ENCODE results near the gene PDE7B.

The PDE7B gene

GRCh38 chr6:135851442-135852271 lies at the start of gene PDE7B:
TSS of gene PDE7B (plus strand) at chr6:135851701.
- in situ Hi-C loops (cut with MboI; ENCODE audit: low sequenced_read_pairs) = no loop called here

DNA sequence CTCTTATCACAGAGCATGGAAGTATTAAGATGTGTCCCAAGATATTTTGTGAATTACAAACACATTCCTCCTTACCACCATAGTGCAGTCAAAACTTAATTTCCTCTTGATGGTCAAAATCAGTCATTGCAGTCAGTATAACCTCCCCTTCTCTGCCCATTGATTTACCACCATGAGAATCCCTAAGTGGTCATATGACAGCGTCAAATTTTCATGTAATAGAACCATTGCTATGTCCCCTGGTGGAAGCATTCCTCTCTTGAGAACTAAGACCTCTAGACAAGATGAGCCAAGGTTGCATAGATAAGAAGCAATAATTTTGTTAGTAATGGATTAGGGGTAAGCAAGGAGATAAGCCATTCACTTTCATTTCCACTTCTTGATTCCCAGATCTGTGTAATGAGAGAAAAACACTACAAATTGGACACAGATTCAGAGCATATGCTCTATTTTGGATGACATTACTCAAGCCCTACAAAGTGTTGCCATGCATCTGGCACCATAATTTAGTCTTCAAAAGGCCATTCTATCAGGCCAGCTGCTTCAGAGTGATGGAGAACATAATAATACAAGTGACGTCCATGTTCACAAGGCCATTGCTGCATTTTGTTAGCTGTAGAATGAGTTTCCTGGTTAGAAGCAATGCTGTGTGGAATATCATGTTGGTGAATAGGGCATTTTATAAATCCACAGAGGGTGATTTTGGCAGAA lies 49.6 kb upstream of the PDE7B start:
- in situ Hi-C loops (cut with MboI; ENCODE audit: low sequenced_read_pairs) = no loop called here

DNA sequence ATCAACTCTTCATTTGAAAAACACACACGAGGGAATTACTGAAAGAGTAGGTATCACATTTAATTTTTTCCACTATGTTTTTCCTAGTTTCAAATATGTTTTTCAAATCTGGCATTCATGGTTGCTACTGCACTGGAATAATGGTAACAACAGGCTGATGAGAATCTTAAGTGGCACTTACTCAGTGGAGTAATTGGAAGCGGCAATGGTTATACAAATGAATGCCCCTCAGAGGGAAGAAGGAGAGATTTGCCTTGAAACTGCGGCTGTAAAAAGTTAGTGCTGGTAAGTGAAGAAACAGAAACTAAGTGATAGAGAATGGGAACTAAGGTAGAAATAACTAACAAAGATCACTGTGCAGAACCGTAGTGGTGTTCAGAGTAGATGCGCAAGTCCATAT lies 41.0 kb upstream of the PDE7B start:
- in situ Hi-C loops (cut with MboI; ENCODE audit: low sequenced_read_pairs) = no loop called here

- in situ Hi-C loops (cut with MboI; ENCODE audit: low sequenced_read_pairs) = no loop called here
Observed at GRCh38 chr6:135811170-135811569, 40.3 kb upstream of the PDE7B start.

DNA sequence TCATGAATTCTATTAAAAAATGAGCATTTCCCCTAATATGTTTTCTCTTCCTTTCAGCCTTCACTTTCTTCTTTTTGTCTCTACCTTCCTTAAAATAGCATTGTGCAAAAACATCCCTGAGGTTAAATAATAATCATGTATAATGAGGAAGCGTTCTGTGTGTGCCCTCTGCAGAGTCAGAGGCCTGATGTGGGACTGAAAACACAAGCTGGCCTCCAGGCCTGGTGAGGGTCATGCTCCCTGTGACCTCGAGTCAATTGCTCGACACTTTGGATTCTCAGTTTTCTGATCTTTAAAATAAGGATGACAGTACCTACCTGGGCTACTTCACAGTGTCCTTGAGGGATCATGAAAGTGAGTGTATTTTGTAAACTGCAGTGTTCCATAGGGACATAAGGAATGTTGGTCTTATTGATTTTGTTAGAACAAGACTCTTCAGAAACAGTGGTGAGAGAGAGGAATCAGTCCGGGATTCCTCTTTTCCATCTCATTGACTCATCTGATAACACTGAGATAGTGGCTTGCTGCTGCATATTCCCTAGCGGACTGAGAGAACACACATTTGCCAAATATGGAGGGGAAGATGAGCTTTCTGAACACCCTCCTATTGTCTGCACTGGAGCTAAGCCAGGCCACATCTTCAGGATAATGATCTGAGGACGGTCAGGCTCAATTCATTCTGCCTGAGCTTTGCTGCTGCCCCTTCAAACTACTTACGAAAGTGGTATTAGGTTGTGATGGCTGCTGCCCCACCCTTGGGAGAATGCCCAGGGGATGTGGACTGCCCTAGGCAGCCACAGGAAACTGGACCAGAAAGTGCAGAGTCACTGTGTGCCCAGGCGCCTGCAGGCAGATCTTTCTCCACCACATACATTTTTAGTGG lies 39.6 kb upstream of the PDE7B start:
- in situ Hi-C loops (cut with MboI; ENCODE audit: low sequenced_read_pairs) = no loop called here

GRCh38 chr6:135813401-135813800 lies 38.1 kb upstream of the PDE7B start:
- in situ Hi-C loops (cut with MboI; ENCODE audit: low sequenced_read_pairs) = no loop called here

- in situ Hi-C loops (cut with MboI; ENCODE audit: low sequenced_read_pairs) = no loop called here
Observed at GRCh38 chr6:135814043-135814442, 37.5 kb upstream of the PDE7B start.

- in situ Hi-C loops (cut with MboI; ENCODE audit: low sequenced_read_pairs) = no loop called here
Observed at GRCh38 chr6:135815216-135815615, 36.3 kb upstream of the PDE7B start.

DNA sequence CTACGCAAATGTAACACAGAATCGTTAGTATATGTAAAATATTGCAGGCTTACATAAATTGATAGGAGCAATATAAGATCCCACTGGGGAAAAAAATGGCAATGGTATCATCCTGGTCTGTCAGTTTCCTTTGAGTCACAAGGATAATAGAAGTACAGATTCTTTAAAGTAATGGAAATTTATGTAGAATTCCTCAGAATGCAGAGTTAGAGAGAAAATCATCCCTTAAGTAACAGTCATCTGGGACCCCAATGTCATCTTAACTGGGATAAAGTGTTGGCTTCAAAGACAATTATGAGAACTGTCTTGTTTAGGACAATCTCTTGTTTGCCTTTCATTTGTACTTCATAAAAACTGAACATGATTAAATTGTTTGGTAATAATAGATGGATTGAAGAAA lies 34.5 kb upstream of the PDE7B start:
- in situ Hi-C loops (cut with MboI; ENCODE audit: low sequenced_read_pairs) = no loop called here

- in situ Hi-C loops (cut with MboI; ENCODE audit: low sequenced_read_pairs) = no loop called here
Observed at GRCh38 chr6:135819665-135820064, 31.8 kb upstream of the PDE7B start.

GRCh38 chr6:135820340-135820739 lies 31.2 kb upstream of the PDE7B start:
- in situ Hi-C loops (cut with MboI; ENCODE audit: low sequenced_read_pairs) = no loop called here

GRCh38 chr6:135823851-135824250 lies 27.6 kb upstream of the PDE7B start:
- in situ Hi-C loops (cut with MboI; ENCODE audit: low sequenced_read_pairs) = no loop called here

DNA sequence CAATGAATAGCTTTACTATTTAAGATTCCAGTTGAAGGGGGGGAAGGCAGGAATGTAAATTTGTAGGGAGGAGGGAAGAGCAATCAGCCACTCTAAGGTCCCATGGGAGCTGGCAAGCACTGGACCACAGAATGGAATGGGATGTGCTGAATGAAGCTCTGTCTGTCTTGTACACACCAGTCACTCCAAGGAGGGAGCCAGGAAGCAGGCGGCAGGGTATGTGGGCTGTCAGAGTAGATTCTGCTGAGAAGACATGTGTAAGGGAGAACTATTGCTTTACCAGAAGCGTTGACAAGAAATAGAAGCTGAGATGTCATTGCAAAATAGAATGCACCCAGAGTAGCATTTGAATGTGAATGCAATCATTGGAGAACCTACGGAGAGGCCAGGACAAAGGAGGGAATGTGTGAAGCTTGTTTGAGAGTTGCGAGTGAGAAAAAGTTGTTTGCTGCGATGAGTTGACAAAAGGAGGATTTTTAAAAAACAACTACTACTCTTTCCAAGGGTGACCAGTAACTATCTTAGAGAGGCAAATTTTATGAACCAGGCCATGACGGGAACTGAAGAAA lies 25.2 kb upstream of the PDE7B start:
- in situ Hi-C loops (cut with MboI; ENCODE audit: low sequenced_read_pairs) = no loop called here

DNA sequence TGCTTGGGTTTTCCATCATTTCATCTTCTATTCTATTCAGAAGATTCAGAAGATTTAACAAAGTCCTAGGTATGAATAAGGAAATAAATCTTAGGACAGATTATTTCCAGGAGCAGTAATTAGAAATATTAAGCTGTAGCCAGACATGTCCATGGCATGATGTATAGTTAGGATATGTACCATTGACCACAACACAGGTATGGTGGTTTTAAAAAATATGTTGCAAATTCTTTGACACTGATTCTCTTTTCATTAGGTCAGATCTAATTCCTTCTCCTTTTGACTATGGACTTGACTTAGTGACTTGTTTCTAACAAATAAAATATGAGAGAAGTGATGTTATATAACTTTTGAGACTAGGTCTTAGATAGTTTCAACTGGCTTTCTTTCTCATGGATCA lies 23.5 kb upstream of the PDE7B start:
- in situ Hi-C loops (cut with MboI; ENCODE audit: low sequenced_read_pairs) = no loop called here

DNA sequence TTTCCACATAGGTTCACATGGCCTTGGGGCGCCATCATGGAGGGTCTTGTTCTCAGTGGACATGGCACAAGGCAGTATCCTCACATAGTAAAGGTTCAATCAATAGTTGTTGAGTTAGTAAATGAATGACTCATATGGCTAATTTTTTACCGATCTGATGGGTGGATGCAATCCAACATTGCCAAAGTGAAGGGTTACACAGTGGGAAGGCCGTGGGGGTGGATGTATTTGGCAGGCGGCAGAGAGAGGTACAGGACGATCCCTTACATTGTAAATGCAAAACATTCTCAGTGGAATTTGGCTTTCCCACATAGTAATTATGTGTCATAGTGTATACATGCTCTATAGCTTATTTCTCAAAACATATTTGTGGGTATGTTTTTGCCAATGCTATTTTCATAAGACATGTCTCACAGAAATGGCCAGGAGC lies 21.0 kb upstream of the PDE7B start:
- in situ Hi-C loops (cut with MboI; ENCODE audit: low sequenced_read_pairs) = no loop called here

DNA sequence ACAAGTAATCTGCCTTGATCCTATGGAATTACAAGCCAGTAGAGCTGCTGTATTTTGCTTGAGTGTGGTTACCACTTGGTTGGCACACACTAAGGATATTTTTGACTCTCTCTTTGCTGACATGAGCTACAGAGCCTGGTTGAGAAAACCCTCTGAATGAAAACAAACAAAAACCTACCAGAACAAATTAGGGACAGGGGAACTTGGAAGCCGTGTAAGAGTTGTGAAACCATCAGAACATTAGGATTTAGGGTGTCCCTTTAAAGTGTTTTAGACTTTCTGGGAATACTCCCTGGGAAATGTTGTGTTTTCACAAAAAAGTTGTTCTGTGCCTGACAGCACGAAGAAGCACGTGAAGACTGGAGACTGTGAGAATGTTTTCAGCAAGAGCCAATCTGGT lies 20.5 kb upstream of the PDE7B start:
- in situ Hi-C loops (cut with MboI; ENCODE audit: low sequenced_read_pairs) = no loop called here

GRCh38 chr6:135832166-135832565 lies 19.3 kb upstream of the PDE7B start:
- in situ Hi-C loops (cut with MboI; ENCODE audit: low sequenced_read_pairs) = no loop called here

GRCh38 chr6:135833771-135834170 lies 17.7 kb upstream of the PDE7B start:
- in situ Hi-C loops (cut with MboI; ENCODE audit: low sequenced_read_pairs) = no loop called here

- in situ Hi-C loops (cut with MboI; ENCODE audit: low sequenced_read_pairs) = no loop called here
Observed at GRCh38 chr6:135837735-135838449, 13.6 kb upstream of the PDE7B start.

- in situ Hi-C loops (cut with MboI; ENCODE audit: low sequenced_read_pairs) = no loop called here
Observed at GRCh38 chr6:135839121-135839520, 12.4 kb upstream of the PDE7B start.

Measured in hTERT RPE-1 (cell line).